HG03457 (cell line): ENCODE data around the gene IL21.
A peak's percentile ranks its signal among the peaks of the same experiment; 100 is the strongest.
"Not testable (repeated sequence)": the region's sequence is repeated elsewhere in the genome, so short reads cannot be mapped to it uniquely, and the experiment has no call there.

ENCODE experiments used
- ATAC-seq: cut with Tn5 transposase; IDR thresholded peaks from one replicate; pipeline ENCODE4 v1.9.1; 2021; ENCODE audit warnings: moderate number of reproducible peaks; ENCODE audit not compliant: unreplicated experiment

Gene IL21

DNA sequence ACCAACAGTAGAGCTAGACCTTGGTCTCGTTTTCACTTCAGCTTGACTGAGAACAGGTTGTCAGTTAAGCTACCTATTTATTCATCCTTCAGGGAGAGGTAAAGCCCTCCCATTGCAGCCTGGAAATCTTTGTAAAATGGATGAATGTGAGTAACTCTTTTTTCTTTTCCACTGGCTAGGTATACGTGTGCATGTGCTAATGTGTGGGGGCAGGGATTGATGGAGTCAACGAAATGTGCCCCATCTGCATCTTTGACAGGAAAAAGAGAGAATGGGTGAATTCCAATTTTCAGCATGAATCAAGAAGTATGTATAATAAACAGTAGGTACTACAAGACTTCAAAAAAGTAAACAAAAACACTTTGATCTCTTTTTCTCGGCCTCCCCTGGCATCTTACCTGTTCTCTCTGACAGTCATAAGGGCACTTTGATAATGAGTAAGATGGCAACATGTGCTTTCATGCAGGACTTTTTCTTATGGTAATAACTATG lies at the start of gene IL21:
Gene IL21 (minus strand): TSS at position 51 of the 492 bp plus-strand sequence. CDS start 55 bp downstream, outside the sequence.
- no peak for ATAC-seq

GRCh38 chr4:122669911-122670738 lies 49.3 kb upstream of the IL21 start:
- ATAC-seq: no peak

GRCh38 chr4:122668241-122668640 lies 47.4 kb upstream of the IL21 start:
- no peak for ATAC-seq

DNA sequence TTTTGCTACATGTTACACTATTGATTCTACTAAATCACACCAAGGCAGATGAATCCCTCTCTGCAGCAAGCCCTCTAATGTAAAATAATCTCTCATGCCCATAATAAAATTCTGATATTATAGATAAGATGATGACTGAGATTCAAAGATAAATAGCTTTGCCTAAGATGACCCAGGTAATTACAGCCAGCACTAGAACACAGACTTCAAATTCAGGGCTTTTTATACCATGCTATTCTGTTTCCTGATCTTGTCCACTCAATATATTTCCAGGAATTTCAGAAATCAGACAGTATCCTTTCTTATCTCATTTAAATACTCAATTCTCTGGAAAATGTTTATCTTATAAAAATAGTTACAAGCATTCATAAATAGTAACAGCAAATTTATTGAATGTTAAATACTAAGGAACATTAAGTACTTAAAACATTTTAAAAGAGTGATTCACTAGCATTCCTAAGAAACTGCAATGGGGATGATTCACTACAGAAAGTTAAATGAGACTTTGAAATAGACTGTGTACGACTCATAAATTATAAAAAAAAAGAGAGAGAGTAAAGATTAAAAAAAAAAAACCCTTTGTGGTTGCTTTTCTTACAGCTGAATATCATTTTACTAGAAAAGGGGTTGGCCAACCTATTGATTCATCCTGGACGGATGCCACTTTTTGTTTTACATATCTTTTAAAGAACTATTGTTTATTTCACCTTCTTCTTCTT lies 45.8 kb upstream of the IL21 start:
- no peak for ATAC-seq

GRCh38 chr4:122665161-122665929 lies 44.5 kb upstream of the IL21 start:
- no peak for ATAC-seq

GRCh38 chr4:122663814-122664610 lies 43.1 kb upstream of the IL21 start:
- no peak for ATAC-seq

GRCh38 chr4:122663291-122663690 lies 42.4 kb upstream of the IL21 start:
- no peak for ATAC-seq

DNA sequence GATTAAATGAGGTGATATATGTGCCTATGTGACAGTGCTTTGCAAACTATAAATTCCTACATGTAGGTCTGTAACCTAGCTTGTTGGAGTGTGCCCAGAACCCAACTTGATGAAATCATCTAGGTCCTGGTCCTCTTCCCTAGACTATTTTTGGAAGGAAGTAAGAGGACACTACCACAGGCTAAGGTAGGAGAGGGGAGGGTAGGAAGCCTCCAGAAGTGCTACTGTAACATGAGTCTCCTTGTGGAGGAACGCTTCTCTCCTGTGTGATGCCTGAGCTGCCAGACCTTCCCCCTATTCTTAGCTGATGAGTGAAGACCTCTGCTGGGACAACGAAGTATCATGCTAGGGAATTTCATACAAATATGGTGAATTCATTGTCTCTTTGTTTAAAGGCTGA lies 41.8 kb upstream of the IL21 start:
- ATAC-seq: no peak

- no peak for ATAC-seq
Measured at GRCh38 chr4:122661176-122662160, 40.6 kb upstream of the IL21 start.

DNA sequence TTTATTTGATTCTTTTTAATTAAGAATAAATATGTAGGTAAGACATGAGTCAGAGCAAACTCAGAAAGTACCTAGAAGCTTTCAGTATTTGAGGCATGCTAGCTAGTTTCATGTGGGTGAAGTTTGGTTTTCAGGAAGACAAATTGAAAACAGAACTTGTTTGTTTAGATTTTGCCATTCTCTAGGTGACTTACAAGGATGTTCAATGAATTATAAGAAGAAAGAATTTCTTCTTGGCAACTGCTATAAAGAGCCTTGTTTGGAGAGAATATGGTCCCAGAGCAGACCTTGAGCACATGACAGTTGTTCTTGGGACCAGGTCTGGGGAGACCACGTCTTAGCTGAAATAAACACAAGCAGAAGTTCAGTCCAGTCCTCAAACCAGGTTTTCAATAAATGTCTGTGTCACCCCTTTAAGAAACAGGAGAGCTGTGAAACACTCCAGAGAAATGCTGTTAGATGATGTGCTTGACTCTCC lies 38.0 kb upstream of the IL21 start:
- ATAC-seq: peak; percentile 84

DNA sequence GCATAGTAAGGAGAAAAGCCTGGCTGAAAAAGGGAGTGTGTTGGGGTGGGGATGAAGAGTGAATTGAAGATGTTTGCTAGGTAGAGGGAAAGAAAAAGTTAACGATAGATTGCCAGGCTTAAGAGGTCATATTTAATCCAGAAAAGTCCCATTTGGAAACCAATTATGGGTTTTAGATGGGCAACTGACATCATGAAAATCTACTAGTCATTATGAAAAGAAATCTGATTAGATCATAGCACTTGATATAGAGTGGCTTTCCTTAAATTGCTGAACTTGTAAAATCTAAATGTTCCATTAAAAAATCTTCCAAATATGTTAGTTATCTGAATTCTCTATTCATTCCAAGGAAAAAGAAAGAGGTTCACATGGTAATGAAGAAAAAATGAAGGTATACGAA lies 37.5 kb upstream of the IL21 start:
- no peak for ATAC-seq

DNA sequence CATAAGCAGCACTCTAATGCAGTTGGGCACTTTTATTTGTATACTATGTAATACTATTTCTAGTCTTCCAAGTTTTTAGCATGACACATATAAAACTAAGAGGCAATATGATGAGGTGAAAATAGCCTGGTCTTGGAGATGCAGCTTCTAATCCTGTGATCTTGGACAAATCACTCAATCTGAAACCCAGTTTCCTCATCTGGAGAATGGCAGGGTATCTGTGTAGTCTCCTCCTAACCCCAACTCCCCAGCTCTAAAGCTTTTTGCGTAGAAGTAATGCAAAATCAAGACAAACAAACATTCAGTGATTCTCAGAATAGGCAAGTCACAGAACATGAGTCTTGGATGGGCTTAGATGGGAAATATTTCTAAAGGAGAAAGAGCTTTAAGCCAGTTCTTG lies 36.7 kb upstream of the IL21 start:
- ATAC-seq: no peak

DNA sequence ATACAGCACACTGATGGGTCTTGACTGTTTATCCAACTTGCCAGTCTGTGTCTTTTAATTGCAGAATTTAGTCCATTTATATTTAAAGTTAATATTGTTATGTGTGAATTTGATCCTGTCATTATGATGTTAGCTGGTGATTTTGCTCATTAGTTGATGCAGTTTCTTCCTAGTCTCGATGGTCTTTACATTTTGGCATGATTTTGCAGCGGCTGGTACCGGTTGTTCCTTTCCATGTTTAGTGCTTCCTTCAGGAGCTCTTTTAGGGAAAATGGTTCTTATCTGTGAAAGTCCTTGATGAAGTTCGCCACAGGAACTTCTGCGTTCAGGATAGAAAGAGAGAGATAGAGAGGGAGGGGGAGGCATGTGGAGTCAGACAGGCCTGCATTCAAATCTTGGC lies 35.7 kb upstream of the IL21 start:
- not testable (repeated sequence) for ATAC-seq

GRCh38 chr4:122652379-122652778 lies 31.5 kb upstream of the IL21 start:
- ATAC-seq: no peak

GRCh38 chr4:122650148-122650547 lies 29.3 kb upstream of the IL21 start:
- ATAC-seq: no peak

DNA sequence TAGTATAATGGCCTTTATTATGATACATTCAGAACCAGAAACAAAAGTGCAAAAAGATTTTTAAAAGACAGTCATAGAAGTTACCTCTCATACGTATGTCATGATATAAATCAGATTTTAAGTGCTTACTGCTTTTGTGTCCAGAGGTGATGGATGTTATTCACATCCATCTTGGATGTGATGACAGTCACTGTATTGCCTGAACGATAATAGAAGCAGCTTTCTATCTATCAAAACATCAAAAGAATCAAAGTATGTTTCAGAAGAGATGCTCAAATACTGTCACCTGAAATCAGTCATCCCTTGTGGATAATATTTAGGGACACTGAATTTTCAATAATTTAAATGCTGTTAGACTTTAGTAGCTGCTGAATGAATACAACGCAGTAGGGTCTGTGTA lies 26.8 kb upstream of the IL21 start:
- ATAC-seq: no peak

GRCh38 chr4:122643257-122643656 lies 22.4 kb upstream of the IL21 start:
- ATAC-seq: no peak

- no peak for ATAC-seq
Measured at GRCh38 chr4:122639181-122639580, 18.3 kb upstream of the IL21 start.

DNA sequence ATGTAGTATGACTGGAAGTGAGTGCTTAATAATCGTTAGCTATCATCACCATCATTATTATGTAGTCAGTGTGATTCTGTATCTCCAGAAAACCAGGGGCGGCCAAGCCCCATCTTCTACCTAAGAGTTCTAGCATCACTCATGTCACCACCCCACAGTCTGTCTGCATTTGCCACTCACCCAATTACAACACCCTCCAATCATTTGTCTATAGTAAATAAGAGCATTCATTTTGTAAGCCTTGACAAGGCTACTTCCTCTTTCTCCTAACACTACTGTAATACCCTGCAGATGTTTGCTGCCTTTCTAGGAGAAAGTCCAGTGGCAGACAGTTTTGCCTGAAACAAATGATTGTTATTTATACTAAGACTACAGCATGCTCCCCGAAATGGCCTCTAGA lies 15.8 kb upstream of the IL21 start:
- ATAC-seq: no peak
